ENCODE measurements around the gene ACOT13. TPM values are rescaled to one million over a fixed set of nuclear protein-coding genes. Genes with fewer than 3 reads are reported as not detected.

ACOT13 gene
- polyA plus RNA-seq, 1 of the 3 experiments (the other 2 are of a cell fraction): 18.0 TPM

DNA sequence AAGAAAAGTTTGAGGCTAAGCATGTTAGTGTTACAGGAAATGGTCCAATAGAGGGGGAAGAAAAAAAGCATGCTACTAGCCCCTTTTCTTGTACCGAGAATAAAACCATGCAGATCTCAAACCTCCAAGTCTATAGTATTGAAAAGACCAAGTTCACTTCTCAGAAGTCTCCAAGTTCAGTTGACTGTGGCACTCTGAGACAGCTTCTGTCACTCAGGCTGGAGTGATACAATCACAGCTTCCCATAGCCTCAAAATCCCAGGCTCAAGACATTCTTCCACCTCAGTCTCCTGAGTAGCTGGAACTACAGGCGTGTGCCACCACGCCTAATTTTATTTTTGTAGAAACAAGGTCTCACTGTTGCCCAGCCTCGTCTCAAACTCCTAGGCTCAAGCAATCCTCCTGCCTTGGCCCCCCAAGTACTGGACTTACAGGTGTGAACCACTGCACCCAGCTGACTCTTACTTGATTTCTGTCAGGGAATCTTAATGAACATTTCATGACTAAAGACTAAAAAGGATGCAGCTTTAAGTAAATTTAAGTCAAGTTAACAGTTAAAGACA lies 35.9 kb downstream of the ACOT13 start:
- CTCF ChIA-PET: interaction anchor here (0.8 to 5.4 kb wide), 5 partner anchors 9 to 368 kb away, joined by 3 to 52 read pairs (median 3); partner anchors contain the start of genes ACOT13 and TDP2
- DNase-seq: no peak
- H3K4me3 ChIP-seq (ENCODE audit: low read depth in 2 of 2, low read length in 1 of 2): no peak overlapping the region
- no peaks in the 10 kb centered on the region for H3K9me2 ChIP-seq
- no peak overlapping the region for H3K4me2 ChIP-seq
- no peaks in the 10 kb centered on the region for H3K9me3 ChIP-seq
- no peaks in the 10 kb centered on the region for H3K27me3 ChIP-seq (ENCODE audit: insufficient read depth)
- TF ChIP-seq RAD21 (IDR thresholded peaks at IDR 0.05; ENCODE audit: low read length) (no peak), MEF2A (IDR thresholded peaks at IDR 0.05; ENCODE audit: borderline replicate concordance, low read depth) (no peak), CHD2 (IDR thresholded peaks at IDR 0.05; ENCODE audit: low read length, partially characterized antibody) (no peak), TCF12 (IDR thresholded peaks at IDR 0.05) (no peak), SIN3A (IDR thresholded peaks at IDR 0.05; ENCODE audit: borderline replicate concordance, low read depth, low read length) (no peak), POLR2AphosphoS5 (IDR thresholded peaks at IDR 0.05; ENCODE audit: low read depth, low read length) (no peak), SMC3 (IDR thresholded peaks at IDR 0.05; ENCODE audit: low read depth, low read length) (no peak), EP300 (IDR thresholded peaks at IDR 0.05; ENCODE audit: borderline replicate concordance in 1 of 2, low read depth in 1 of 2, low read length in 1 of 2) (no peak), RXRA (IDR thresholded peaks at IDR 0.05; ENCODE audit: borderline replicate concordance, low read depth) (no peak), GABPA (IDR thresholded peaks at IDR 0.05; ENCODE audit: low read depth) (no peak), MXI1 (IDR thresholded peaks at IDR 0.05; ENCODE audit: low read depth, low read length) (no peak), RFX5 (IDR thresholded peaks at IDR 0.05; ENCODE audit: low read length) (no peak)
- TF ChIP-seq, protein P1, sequence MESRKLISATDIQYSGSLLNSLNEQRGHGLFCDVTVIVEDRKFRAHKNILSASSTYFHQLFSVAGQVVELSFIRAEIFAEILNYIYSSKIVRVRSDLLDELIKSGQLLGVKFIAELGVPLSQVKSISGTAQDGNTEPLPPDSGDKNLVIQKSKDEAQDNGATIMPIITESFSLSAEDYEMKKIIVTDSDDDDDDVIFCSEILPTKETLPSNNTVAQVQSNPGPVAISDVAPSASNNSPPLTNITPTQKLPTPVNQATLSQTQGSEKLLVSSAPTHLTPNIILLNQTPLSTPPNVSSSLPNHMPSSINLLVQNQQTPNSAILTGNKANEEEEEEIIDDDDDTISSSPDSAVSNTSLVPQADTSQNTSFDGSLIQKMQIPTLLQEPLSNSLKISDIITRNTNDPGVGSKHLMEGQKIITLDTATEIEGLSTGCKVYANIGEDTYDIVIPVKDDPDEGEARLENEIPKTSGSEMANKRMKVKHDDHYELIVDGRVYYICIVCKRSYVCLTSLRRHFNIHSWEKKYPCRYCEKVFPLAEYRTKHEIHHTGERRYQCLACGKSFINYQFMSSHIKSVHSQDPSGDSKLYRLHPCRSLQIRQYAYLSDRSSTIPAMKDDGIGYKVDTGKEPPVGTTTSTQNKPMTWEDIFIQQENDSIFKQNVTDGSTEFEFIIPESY (IDR thresholded peaks at IDR 0.05; ENCODE audit: borderline replicate concordance, low read depth): no peak
- TF ChIP-seq, protein P2, sequence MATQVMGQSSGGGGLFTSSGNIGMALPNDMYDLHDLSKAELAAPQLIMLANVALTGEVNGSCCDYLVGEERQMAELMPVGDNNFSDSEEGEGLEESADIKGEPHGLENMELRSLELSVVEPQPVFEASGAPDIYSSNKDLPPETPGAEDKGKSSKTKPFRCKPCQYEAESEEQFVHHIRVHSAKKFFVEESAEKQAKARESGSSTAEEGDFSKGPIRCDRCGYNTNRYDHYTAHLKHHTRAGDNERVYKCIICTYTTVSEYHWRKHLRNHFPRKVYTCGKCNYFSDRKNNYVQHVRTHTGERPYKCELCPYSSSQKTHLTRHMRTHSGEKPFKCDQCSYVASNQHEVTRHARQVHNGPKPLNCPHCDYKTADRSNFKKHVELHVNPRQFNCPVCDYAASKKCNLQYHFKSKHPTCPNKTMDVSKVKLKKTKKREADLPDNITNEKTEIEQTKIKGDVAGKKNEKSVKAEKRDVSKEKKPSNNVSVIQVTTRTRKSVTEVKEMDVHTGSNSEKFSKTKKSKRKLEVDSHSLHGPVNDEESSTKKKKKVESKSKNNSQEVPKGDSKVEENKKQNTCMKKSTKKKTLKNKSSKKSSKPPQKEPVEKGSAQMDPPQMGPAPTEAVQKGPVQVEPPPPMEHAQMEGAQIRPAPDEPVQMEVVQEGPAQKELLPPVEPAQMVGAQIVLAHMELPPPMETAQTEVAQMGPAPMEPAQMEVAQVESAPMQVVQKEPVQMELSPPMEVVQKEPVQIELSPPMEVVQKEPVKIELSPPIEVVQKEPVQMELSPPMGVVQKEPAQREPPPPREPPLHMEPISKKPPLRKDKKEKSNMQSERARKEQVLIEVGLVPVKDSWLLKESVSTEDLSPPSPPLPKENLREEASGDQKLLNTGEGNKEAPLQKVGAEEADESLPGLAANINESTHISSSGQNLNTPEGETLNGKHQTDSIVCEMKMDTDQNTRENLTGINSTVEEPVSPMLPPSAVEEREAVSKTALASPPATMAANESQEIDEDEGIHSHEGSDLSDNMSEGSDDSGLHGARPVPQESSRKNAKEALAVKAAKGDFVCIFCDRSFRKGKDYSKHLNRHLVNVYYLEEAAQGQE (IDR thresholded peaks at IDR 0.05; ENCODE audit: low read depth, low read length): no peak
- TF ChIP-seq, protein P3, sequence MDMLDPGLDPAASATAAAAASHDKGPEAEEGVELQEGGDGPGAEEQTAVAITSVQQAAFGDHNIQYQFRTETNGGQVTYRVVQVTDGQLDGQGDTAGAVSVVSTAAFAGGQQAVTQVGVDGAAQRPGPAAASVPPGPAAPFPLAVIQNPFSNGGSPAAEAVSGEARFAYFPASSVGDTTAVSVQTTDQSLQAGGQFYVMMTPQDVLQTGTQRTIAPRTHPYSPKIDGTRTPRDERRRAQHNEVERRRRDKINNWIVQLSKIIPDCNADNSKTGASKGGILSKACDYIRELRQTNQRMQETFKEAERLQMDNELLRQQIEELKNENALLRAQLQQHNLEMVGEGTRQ (IDR thresholded peaks at IDR 0.05; ENCODE audit: borderline replicate concordance, low read depth, low read length): no peak
- TF ChIP-seq, protein P4, sequence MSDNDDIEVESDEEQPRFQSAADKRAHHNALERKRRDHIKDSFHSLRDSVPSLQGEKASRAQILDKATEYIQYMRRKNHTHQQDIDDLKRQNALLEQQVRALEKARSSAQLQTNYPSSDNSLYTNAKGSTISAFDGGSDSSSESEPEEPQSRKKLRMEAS (IDR thresholded peaks at IDR 0.05; ENCODE audit: low read depth): no peak
- TF ChIP-seq, protein P5, sequence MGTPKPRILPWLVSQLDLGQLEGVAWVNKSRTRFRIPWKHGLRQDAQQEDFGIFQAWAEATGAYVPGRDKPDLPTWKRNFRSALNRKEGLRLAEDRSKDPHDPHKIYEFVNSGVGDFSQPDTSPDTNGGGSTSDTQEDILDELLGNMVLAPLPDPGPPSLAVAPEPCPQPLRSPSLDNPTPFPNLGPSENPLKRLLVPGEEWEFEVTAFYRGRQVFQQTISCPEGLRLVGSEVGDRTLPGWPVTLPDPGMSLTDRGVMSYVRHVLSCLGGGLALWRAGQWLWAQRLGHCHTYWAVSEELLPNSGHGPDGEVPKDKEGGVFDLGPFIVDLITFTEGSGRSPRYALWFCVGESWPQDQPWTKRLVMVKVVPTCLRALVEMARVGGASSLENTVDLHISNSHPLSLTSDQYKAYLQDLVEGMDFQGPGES (IDR thresholded peaks at IDR 0.05; ENCODE audit: low read depth, low read length): no peak
- H3K9ac ChIP-seq: no peak overlapping the region
- H2AFZ ChIP-seq (ENCODE audit: low read depth): no peak overlapping the region
- 91% methylated on average over 4 of the region's 4 CpGs for WGBS (ENCODE audit: low lambda C conversion rate)
- H4K20me1 ChIP-seq (ENCODE audit: insufficient read depth): no peaks in the 10 kb centered on the region; the same call in 1 of the 2 replicates
- H3F3A ChIP-seq (replicated peaks; ENCODE audit: insufficient read depth): peaks cover 58% of the 10 kb centered on the region
- H3K36me3 ChIP-seq (replicated peaks in 1 of 2; ENCODE audit: control insufficient read depth in 1 of 2, insufficient read depth in 2 of 2, low read length in 1 of 2): peaks cover 62 to 63% of the 10 kb centered on the region in 2 experiments
- peaks cover 13% of the 10 kb centered on the region for H3K79me2 ChIP-seq (ENCODE audit: insufficient read depth)
- POLR2A ChIA-PET: no interaction called here
- H3K27ac ChIP-seq (ENCODE audit: low read depth in 2 of 2, low read length in 1 of 2): no peak overlapping the region
- H3K4me1 ChIP-seq (ENCODE audit: control insufficient read depth in 1 of 2, insufficient read depth in 2 of 2, low read depth in 1 of 2, low read length in 1 of 2): 0 out of 4 replicates have a peak, but pooled peaks cover 0 to 3% of the 10 kb centered on the region in 2 experiments

Measured in SK-N-SH (cell line).